ENCODE measurements around the gene EHMT1.
"Not testable (repeated sequence)": the region's sequence is repeated elsewhere in the genome, so short reads cannot be mapped to it uniquely, and the experiment has no call there.

Gene EHMT1

GRCh38 chr9:137724818-137725240, 106.0 kb downstream of the EHMT1 start:
- TF ChIP-seq CTCF (IDR thresholded peaks at IDR 0.05; ENCODE audit: low read depth, low read length, missing control alignments) = no peak
- Histone ChIP-seq H3K27ac (no peak overlapping the region), H3K36me3 (replicated peaks) (peaks cover 7% of the 10 kb centered on the region), H3K4me3 (ENCODE audit: low read depth, low read length) (no peak overlapping the region), H3K27me3 (replicated peaks) (no peaks in the 10 kb centered on the region)
- DNase-seq = no peak
- in situ Hi-C loops (cut with HindIII; ENCODE audit: low pct_ligation_motif_present, low sequenced_read_pairs) = no loop called here

GRCh38 chr9:137725598-137725997, 106.8 kb downstream of the EHMT1 start:
- Histone ChIP-seq H3K4me3 (ENCODE audit: low read depth, low read length) (no peak overlapping the region), H3K27ac (no peak overlapping the region), H3K27me3 (replicated peaks) (no peaks in the 10 kb centered on the region), H3K36me3 (replicated peaks) (peaks cover 10% of the 10 kb centered on the region)
- in situ Hi-C loops (cut with HindIII; ENCODE audit: low pct_ligation_motif_present, low sequenced_read_pairs) = no loop called here
- no peak for DNase-seq
- no peak for TF ChIP-seq CTCF (IDR thresholded peaks at IDR 0.05; ENCODE audit: low read depth, low read length, missing control alignments)

- in situ Hi-C loops (cut with HindIII; ENCODE audit: low pct_ligation_motif_present, low sequenced_read_pairs); DNase-seq: not testable (repeated sequence)
These were observed 107.5 kb downstream of the EHMT1 start for GRCh38 chr9:137726336-137726735.

GRCh38 chr9:137726764-137727163, 108.0 kb downstream of the EHMT1 start:
- no peak for DNase-seq
- Histone ChIP-seq H3K36me3 (replicated peaks) (peaks cover 10% of the 10 kb centered on the region), H3K27me3 (replicated peaks) (no peaks in the 10 kb centered on the region), H3K27ac (no peak overlapping the region), H3K4me3 (ENCODE audit: low read depth, low read length) (no peak overlapping the region)
- in situ Hi-C loops (cut with HindIII; ENCODE audit: low pct_ligation_motif_present, low sequenced_read_pairs) = no loop called here
- TF ChIP-seq CTCF (IDR thresholded peaks at IDR 0.05; ENCODE audit: low read depth, low read length, missing control alignments) = no peak

More at GRCh38 chr9:137726336-137726735, 107.5 kb downstream of the EHMT1 start:
- H3K4me3 ChIP-seq (ENCODE audit: low read depth, low read length); H3K27me3 ChIP-seq (replicated peaks); H3K27ac ChIP-seq: not testable (repeated sequence)
- peaks cover 10% of the 10 kb centered on the region for H3K36me3 ChIP-seq (replicated peaks)

GRCh38 chr9:137727716-137728115, 108.9 kb downstream of the EHMT1 start:
- Histone ChIP-seq H3K27ac (no peak overlapping the region), H3K27me3 (replicated peaks) (no peaks in the 10 kb centered on the region), H3K36me3 (replicated peaks) (peaks cover 13% of the 10 kb centered on the region), H3K4me3 (ENCODE audit: low read depth, low read length) (no peak overlapping the region)
- no peak for TF ChIP-seq CTCF (IDR thresholded peaks at IDR 0.05; ENCODE audit: low read depth, low read length, missing control alignments)
- no peak for DNase-seq
- in situ Hi-C loops (cut with HindIII; ENCODE audit: low pct_ligation_motif_present, low sequenced_read_pairs) = no loop called here

GRCh38 chr9:137728444-137729311, 109.9 kb downstream of the EHMT1 start:
- TF ChIP-seq CTCF (IDR thresholded peaks at IDR 0.05; ENCODE audit: low read depth, low read length, missing control alignments) = no peak
- H3K4me3 ChIP-seq (ENCODE audit: low read depth, low read length) = no peak overlapping the region
- in situ Hi-C loops (cut with HindIII; ENCODE audit: low pct_ligation_motif_present, low sequenced_read_pairs) = no loop called here
- no peaks in the 10 kb centered on the region for H3K27me3 ChIP-seq (replicated peaks)
- peaks cover 18% of the 10 kb centered on the region for H3K36me3 ChIP-seq (replicated peaks)
- DNase-seq = no peak
- no peak overlapping the region for H3K27ac ChIP-seq

All from brain microvascular endothelial cell (primary cell).